Activated CD8-positive, alpha-beta T cell treated with anti-CD3 and anti-CD28 coated beads, Interleukin-2, amount 10 ng/mL, durations not matched to agents 7 days and 5 days (primary cell): ENCODE results near the gene SEPHS2. TPM values are rescaled to one million over a fixed set of nuclear protein-coding genes. Genes with fewer than 3 reads are reported as not detected.

Experiments used
- total RNA-seq, 2 experiments: library from RNA; stranded (reverse); gene quantifications; one replicate each; pipeline ENCODE4 v1.2.3, GENCODE V29; 2021

The SEPHS2 gene
- total RNA-seq, 2 experiments from 2014 or later, result 64.6 to 68.7 TPM

Other genes with a start within 250 kb of the SEPHS2 start
- gene SULT1A3, start 246.6 kb downstream of the SEPHS2 start, total RNA-seq, result 10 to 100 TPM; 28.9 to 32.8 TPM
- gene NPIPB13, start 197.4 kb downstream of the SEPHS2 start, total RNA-seq, result 10 to 100 TPM; 12.6 to 24.3 TPM
- gene CD2BP2, start 90.6 kb downstream of the SEPHS2 start, total RNA-seq, result 10 to 100 TPM; 62.7 to 67.5 TPM
- 10 to 100 TPM; 75.4 to 75.7 TPM for gene TBC1D10B, start 75.4 kb downstream of the SEPHS2 start, total RNA-seq
- gene MYL11, start 71.1 kb downstream of the SEPHS2 start, total RNA-seq, result 1 to 10 TPM in 1 of 2 experiments, not detected in 1; 1.3 TPM
- 100 to 1,000 TPM; 321 to 342 TPM for gene SEPTIN1, start 63.3 kb downstream of the SEPHS2 start, total RNA-seq
- gene ZNF48, start 50.5 kb downstream of the SEPHS2 start, total RNA-seq, result 10 to 100 TPM; 13.5 to 13.8 TPM
- 1 to 10 TPM; 3.3 to 3.9 TPM for gene ZNF771, start 38.3 kb downstream of the SEPHS2 start, total RNA-seq
- 10 to 100 TPM; 87.3 to 92.8 TPM for gene DCTPP1, start 15.8 kb downstream of the SEPHS2 start, total RNA-seq
- gene ITGAL, start 26.9 kb upstream of the SEPHS2 start, total RNA-seq, result 100 to 1,000 TPM; 458 to 471 TPM
- 1 to 10 TPM; 6.7 to 7.0 TPM for gene ZNF768, start 80.7 kb upstream of the SEPHS2 start, total RNA-seq
- 10 to 100 TPM in 1 of 2 experiments, 1 to 10 TPM in 1; 8.9 to 10.8 TPM for gene ZNF747, start 89.0 kb upstream of the SEPHS2 start, total RNA-seq
- gene ZNF764, start 112.5 kb upstream of the SEPHS2 start, total RNA-seq, result 10 to 100 TPM; 15.2 to 15.4 TPM
- 10 to 100 TPM; 12.5 to 13.4 TPM for gene ZNF688, start 125.8 kb upstream of the SEPHS2 start, total RNA-seq
- gene ZNF785, start 139.8 kb upstream of the SEPHS2 start, total RNA-seq, result 10 to 100 TPM; 11.7 to 13.7 TPM
- gene ZNF689, start 164.5 kb upstream of the SEPHS2 start, total RNA-seq, result 10 to 100 TPM; 12.0 to 13.4 TPM
- gene PRR14, start 205.1 kb upstream of the SEPHS2 start, total RNA-seq, result 10 to 100 TPM; 87.6 to 91.4 TPM
- 100 to 1,000 TPM in 1 of 2 experiments, 10 to 100 TPM in 1; 85.2 to 100 TPM for gene FBRS, start 212.6 kb upstream of the SEPHS2 start, total RNA-seq